Natural killer cell treated with Interleukin-12 subunit alpha and Interleukin-12 subunit beta and Interleukin-15 and Interleukin-18, amount 100 ng/mL, for 72 hours (primary cell): ENCODE data around the gene THAP12. TPM values are rescaled to one million over a fixed set of nuclear protein-coding genes. Genes with fewer than 3 reads are reported as not detected.

Experiments used
- ATAC-seq, 2 donors: fragments of 150-1000 bp; cut with Tn5 transposase in 1 of 2; sonication (Bioruptor Pico), chemical (Tn5 transposase) in 1 of 2; 2 replicates each; pipeline ENCODE4 v1.10.0; 2021
- DNase-seq: peaks from one replicate; pipeline ENCODE4 v3.0.0; 2022; ENCODE audit warnings: low spot score
- H3K27ac Mint-ChIP-seq, 2 donors: 1 replicate in 1 of 2; 2 replicates in 1 of 2; pipeline ENCODE4 v1.8.0; 2022; ENCODE audit warnings: mixed read lengths in 2 of 2, mild to moderate bottlenecking in 1 of 2, moderate library complexity in 1 of 2
- H3K27me3 Mint-ChIP-seq, 2 donors: 1 replicate in 1 of 2; 2 replicates in 1 of 2; pipeline ENCODE4 v1.8.0; 2022; ENCODE audit warnings: mixed read lengths in 2 of 2
- H3K36me3 Mint-ChIP-seq: one replicate; pipeline ENCODE4 v1.8.0; 2022; ENCODE audit warnings: mixed read lengths
- H3K4me1 Mint-ChIP-seq, 2 donors: 1 replicate in 1 of 2; 2 replicates in 1 of 2; pipeline ENCODE4 v1.8.0; 2022; ENCODE audit warnings: low read depth in 2 of 2, mixed read lengths in 2 of 2, mild to moderate bottlenecking in 1 of 2
- H3K4me3 Mint-ChIP-seq: one replicate; pipeline ENCODE4 v1.8.0; 2022; ENCODE audit warnings: mixed read lengths
- H3K9me3 Mint-ChIP-seq: 2 replicates; pipeline ENCODE4 v1.8.0; 2022; ENCODE audit warnings: mixed read lengths
- total RNA-seq, 2 donors: library from RNA; stranded (reverse); gene quantifications; one replicate each; pipeline ENCODE4 v1.2.3, GENCODE V29; 2022

Gene THAP12
- total RNA-seq, 2 donors from 2014 or later = 43.8 to 49.7 TPM

- Mint-ChIP-seq H3K4me3 (no peak overlapping the region), H3K9me3 (no peaks in the 10 kb centered on the region), H3K27ac (peak overlapping the region; percentile 33 to 78)
Observed at GRCh38 chr11:76362716-76363115, 18.2 kb downstream of the THAP12 start.

DNA sequence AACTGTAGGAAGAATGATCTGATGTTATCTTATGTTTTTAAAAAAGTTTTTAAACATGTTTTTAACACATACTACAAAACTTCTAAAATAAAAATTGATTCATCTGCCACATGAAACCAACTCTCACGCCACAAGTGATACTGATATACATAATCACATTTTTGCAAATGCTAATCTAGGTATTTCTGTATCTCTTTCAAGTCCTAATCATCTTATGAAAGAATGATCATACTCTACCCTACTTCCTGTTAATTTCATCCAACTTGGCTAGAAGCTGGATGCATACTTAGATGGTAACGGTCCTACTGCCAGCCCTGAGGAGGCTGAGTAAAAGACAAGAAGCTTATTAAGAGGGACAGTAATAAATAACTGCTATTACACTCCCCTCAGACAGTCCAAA, 19.2 kb downstream of the THAP12 start:
- ATAC-seq (no peak), DNase-seq (no peak)
- Mint-ChIP-seq H3K4me1 (peaks cover 11 to 24% of the 10 kb centered on the region in 2 donors), H3K4me3 (no peak overlapping the region), H3K27ac (peak overlapping the region; percentile 33 to 78), H3K27me3 (no peaks in the 10 kb centered on the region), H3K9me3 (no peaks in the 10 kb centered on the region), H3K36me3 (no peaks in the 10 kb centered on the region)

More at GRCh38 chr11:76362716-76363115, 18.2 kb downstream of the THAP12 start:
- H3K36me3 Mint-ChIP-seq = no peaks in the 10 kb centered on the region
- H3K27me3 Mint-ChIP-seq = no peaks in the 10 kb centered on the region
- no peak for DNase-seq
- ATAC-seq = no peak
- H3K4me1 Mint-ChIP-seq = peaks cover 14 to 26% of the 10 kb centered on the region in 2 donors

GRCh38 chr11:76361374-76361773, 19.6 kb downstream of the THAP12 start:
- H3K27ac Mint-ChIP-seq = peak overlapping the region; percentile 33 to 78
- H3K27me3 Mint-ChIP-seq = no peaks in the 10 kb centered on the region
- ATAC-seq (no peak), DNase-seq (no peak)
- H3K4me3 Mint-ChIP-seq = no peak overlapping the region
- H3K36me3 Mint-ChIP-seq = no peaks in the 10 kb centered on the region
- no peaks in the 10 kb centered on the region for H3K9me3 Mint-ChIP-seq
- peaks cover 11 to 24% of the 10 kb centered on the region in 2 donors for H3K4me1 Mint-ChIP-seq

GRCh38 chr11:76355172-76355571, 25.8 kb downstream of the THAP12 start:
- H3K4me3 Mint-ChIP-seq = no peak overlapping the region
- ATAC-seq (no peak), DNase-seq (no peak)
- H3K4me1 Mint-ChIP-seq = no peaks in the 10 kb centered on the region
- H3K36me3 Mint-ChIP-seq = peaks cover 47% of the 10 kb centered on the region
- H3K27me3 Mint-ChIP-seq = no peaks in the 10 kb centered on the region
- H3K9me3 Mint-ChIP-seq = peaks cover 7% of the 10 kb centered on the region
- no peak overlapping the region for H3K27ac Mint-ChIP-seq

- DNase-seq (no peak), ATAC-seq (no peak)
- no peak overlapping the region for H3K4me3 Mint-ChIP-seq
- H3K36me3 Mint-ChIP-seq = peaks cover 24% of the 10 kb centered on the region
- H3K27me3 Mint-ChIP-seq = no peaks in the 10 kb centered on the region
- no peaks in the 10 kb centered on the region for H3K9me3 Mint-ChIP-seq
- no peak overlapping the region for H3K27ac Mint-ChIP-seq
- peaks cover 0 to 2% of the 10 kb centered on the region in 2 donors for H3K4me1 Mint-ChIP-seq
Observed at GRCh38 chr11:76348348-76348747, 32.6 kb downstream of the THAP12 start.

DNA sequence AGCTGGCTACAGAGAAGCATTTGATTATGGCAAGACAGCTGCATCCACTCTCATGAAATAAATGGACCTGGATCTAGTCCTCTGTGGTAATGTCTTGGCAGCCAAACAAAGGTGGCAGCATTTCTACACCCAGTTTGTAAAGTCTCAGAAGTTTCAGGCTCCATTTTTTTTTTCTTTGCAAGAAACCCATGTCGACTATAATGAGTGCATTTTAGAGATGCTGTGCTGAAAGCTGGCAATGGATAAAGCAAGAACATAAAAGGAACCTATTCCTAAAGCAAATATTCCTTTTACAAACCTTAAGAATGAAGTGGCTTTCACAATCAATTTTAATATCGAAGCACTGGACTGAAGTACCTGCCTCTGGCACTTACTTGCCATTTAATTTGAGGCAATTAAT, 33.5 kb downstream of the THAP12 start:
- H3K27ac Mint-ChIP-seq = no peak overlapping the region
- H3K4me1 Mint-ChIP-seq = peaks cover 0 to 2% of the 10 kb centered on the region in 2 donors
- DNase-seq (no peak), ATAC-seq (no peak)
- no peaks in the 10 kb centered on the region for H3K27me3 Mint-ChIP-seq
- no peaks in the 10 kb centered on the region for H3K9me3 Mint-ChIP-seq
- H3K4me3 Mint-ChIP-seq = no peak overlapping the region
- H3K36me3 Mint-ChIP-seq = peaks cover 15% of the 10 kb centered on the region

DNA sequence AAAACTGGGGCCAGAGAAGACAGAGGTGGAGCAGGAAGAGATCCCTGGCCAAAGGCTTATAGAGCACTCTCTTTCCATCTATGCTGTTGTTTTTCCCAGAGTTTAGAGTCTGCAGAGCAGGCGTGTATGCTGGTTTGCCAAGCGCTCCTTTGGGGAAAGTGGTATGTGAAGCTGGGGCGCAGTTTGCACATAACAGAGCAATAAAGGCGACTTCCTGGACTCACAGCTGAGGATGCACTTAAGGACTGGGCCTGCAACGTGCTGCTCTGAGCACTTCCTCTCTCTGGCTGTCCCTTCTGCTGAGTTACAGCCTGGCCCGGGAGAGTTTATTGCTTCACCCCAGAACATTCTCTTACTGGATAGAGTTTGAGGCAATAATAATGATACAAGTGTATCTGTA, 41.7 kb downstream of the THAP12 start:
- no peak for DNase-seq
- peaks cover 5% of the 10 kb centered on the region for H3K36me3 Mint-ChIP-seq
- no peak overlapping the region for H3K4me3 Mint-ChIP-seq
- peak overlapping the region in 1 of 2 donors; percentile 36 for H3K27ac Mint-ChIP-seq
- peaks cover 7 to 8% of the 10 kb centered on the region in 2 donors for H3K4me1 Mint-ChIP-seq
- peaks cover 3% of the 10 kb centered on the region for H3K9me3 Mint-ChIP-seq
- ATAC-seq = peak in 1 of 2 donors; percentile 44
- no peaks in the 10 kb centered on the region for H3K27me3 Mint-ChIP-seq

DNA sequence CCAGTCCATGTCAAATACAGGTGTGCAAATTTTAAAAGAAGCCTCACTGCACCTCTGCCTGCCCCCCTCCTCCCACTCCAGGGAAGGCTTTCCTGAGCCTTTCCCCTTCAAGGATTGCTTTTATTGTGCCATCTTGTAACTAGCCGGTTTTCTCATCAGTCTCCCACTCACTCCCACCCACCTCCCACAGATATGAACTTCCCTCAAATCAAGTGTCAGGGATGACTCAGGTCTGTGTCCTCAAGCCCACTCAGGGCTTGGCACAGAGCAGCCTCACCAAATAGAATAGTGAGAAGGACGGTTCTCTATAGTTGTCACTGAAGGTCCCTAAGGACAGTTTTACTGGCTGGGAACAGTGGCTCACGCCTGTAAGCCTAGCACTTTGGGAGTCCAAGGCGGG, 43.0 kb downstream of the THAP12 start:
- ATAC-seq = no peak
- Mint-ChIP-seq H3K27ac (no peak overlapping the region), H3K9me3 (peaks cover 3% of the 10 kb centered on the region), H3K36me3 (peaks cover 5% of the 10 kb centered on the region), H3K4me3 (no peak overlapping the region), H3K27me3 (no peaks in the 10 kb centered on the region), H3K4me1 (peaks cover 7 to 8% of the 10 kb centered on the region in 2 donors)
- DNase-seq = no peak

DNA sequence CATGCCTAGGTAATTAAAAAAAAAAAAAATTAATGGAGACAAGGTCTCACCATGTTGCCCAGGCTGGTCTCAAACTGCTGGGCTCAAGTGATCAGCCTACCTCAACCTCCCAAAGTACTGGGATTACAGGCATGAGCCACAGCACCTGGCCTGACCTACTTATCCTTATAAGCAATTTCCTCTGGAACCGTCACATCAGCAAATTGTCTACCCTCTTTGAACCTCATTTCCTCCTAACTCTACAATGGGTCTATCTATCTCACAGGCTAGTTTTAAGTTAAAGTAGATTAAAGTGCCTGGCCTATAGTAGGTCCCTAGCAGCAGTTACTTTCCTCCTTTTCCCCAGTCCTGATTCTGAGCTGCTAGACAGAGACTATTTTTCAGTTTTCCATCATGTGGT, 43.5 kb downstream of the THAP12 start:
- DNase-seq (no peak), ATAC-seq (no peak)
- H3K9me3 Mint-ChIP-seq = peaks cover 3% of the 10 kb centered on the region
- peaks cover 5% of the 10 kb centered on the region for H3K36me3 Mint-ChIP-seq
- peaks cover 7 to 8% of the 10 kb centered on the region in 2 donors for H3K4me1 Mint-ChIP-seq
- H3K4me3 Mint-ChIP-seq = no peak overlapping the region
- no peak overlapping the region for H3K27ac Mint-ChIP-seq
- H3K27me3 Mint-ChIP-seq = no peaks in the 10 kb centered on the region

GRCh38 chr11:76336597-76336996, 44.3 kb downstream of the THAP12 start:
- H3K4me3 Mint-ChIP-seq = no peak overlapping the region
- H3K9me3 Mint-ChIP-seq = peaks cover 3% of the 10 kb centered on the region
- H3K27ac Mint-ChIP-seq = no peak overlapping the region
- peaks cover 7 to 8% of the 10 kb centered on the region in 2 donors for H3K4me1 Mint-ChIP-seq
- ATAC-seq (no peak), DNase-seq (no peak)
- peaks cover 5% of the 10 kb centered on the region for H3K36me3 Mint-ChIP-seq
- no peaks in the 10 kb centered on the region for H3K27me3 Mint-ChIP-seq

DNA sequence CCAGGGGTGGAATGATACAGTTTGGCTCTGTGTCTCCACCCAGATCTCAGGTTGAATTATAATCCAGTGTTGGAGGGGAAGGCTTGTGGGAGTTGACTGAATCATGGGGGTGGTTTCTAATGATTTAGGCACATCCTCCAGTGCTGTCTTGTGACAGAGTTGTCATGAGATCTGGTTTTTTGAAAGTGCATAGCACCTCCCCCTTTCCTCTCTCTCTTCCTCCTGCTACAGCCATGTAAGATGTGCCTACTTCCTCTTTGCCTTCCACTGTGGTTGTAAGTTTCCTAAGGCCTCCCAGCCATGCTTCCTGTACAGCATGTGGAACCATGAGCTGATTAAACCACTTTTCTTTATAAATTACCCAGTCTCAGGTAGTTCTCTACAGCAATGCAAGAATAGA, 45.1 kb downstream of the THAP12 start:
- no peak for ATAC-seq
- Mint-ChIP-seq H3K4me1 (peaks cover 7 to 8% of the 10 kb centered on the region in 2 donors), H3K4me3 (no peak overlapping the region), H3K27ac (no peak overlapping the region), H3K27me3 (no peaks in the 10 kb centered on the region), H3K9me3 (peaks cover 3% of the 10 kb centered on the region), H3K36me3 (peaks cover 5% of the 10 kb centered on the region)
- no peak for DNase-seq

- Mint-ChIP-seq H3K27ac (no peak overlapping the region), H3K9me3 (peaks cover 3% of the 10 kb centered on the region), H3K36me3 (peaks cover 5% of the 10 kb centered on the region), H3K4me1 (peaks cover 7 to 8% of the 10 kb centered on the region in 2 donors), H3K4me3 (no peak overlapping the region), H3K27me3 (no peaks in the 10 kb centered on the region)
- DNase-seq = no peak
- ATAC-seq = no peak
Observed at GRCh38 chr11:76334826-76335389, 46.0 kb downstream of the THAP12 start.

DNA sequence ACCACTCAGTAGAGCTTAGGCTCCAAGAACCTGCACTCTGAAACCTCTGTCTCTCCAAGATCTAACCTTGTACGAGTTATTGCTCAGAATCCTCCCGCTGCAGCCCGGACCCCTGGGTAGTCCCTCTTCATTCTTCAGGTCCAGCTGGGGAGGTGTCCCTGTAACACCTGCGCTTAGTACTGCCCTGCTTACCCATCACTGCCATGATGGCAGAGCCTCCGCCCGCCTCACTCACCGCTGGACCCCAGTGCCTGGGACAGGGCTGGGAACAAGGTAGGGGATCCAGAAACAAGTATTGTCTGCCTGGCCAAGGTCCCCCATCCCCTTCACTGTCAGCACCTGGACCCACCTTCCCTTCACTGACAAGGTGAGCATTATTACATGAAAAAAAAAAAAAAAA, 50.3 kb downstream of the THAP12 start:
- DNase-seq (no peak), ATAC-seq (peak in 1 of 2 donors; percentile 5)
- Mint-ChIP-seq H3K36me3 (peaks cover 5% of the 10 kb centered on the region), H3K4me3 (no peak overlapping the region), H3K27me3 (peaks cover 0 to 1% of the 10 kb centered on the region in 2 donors), H3K27ac (no peak overlapping the region), H3K9me3 (peaks cover 3% of the 10 kb centered on the region), H3K4me1 (no peaks in the 10 kb centered on the region)

- Mint-ChIP-seq H3K9me3 (peaks cover 3% of the 10 kb centered on the region), H3K27me3 (peaks cover 4 to 8% of the 10 kb centered on the region in 2 donors), H3K27ac (no peak overlapping the region)
Observed at GRCh38 chr11:76329983-76330382, 50.9 kb downstream of the THAP12 start.

More at GRCh38 chr11:76329983-76330382, 50.9 kb downstream of the THAP12 start:
- ATAC-seq = no peak
- Mint-ChIP-seq H3K36me3 (peaks cover 5% of the 10 kb centered on the region), H3K4me1 (no peaks in the 10 kb centered on the region), H3K4me3 (no peak overlapping the region)
- DNase-seq = no peak
